EH (cell line): ENCODE measurements around the gene ALDH3A2.

Experiments used
- DNase-seq: peaks from one replicate; pipeline ENCODE4 v3.0.0-alpha.2; 2015; ENCODE audit warnings: low read depth

Gene ALDH3A2

DNA sequence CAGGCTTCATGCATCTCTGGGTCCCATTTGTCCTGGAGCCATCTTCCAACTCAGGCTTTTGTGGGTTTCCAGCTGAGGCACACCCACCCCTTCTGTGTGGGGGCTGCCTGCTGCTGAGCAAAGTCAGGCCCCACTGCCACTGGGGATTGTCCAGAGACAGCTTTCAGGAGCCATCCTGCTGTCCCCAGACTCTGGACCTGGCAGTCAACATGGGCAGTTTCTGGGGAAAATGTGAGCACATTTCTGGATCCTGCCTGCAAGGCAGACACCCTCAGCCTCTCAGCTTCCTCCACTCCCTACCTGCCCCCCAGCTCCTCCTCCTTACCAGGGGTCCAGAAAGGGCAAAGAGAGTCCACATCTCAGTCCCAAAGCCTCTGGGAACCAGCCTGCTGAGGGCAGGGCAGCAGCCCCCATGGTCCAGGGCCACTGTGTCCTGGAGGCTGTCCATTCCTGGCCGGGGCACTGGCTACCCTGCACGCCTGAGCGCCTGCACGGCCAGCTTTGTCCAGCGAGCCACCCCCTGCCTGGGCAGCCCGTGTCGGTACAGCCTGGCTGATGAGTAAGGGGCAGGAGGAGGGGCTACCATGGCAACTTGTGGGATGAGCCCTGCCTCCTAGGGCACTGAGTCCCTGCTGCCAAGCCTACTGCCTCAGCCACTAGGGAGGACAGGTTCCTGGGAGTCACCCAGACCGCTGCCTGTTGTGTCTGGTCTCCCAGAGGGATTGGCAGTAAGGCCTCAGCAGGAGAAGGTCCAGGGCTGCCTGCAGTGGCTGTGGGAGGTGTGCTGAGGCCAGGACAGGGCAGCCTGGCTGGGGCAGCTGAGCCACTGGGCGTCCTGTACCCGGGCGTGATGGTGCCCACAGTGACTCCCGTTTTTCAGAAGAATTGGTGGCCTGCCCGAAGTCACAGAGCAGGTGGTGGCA, 67.8 kb downstream of the ALDH3A2 start, which contains the start of gene SLC47A2:
Gene SLC47A2 (minus strand): TSS at position 477 of the 923 bp plus-strand sequence. CDS start 29 bp downstream, at position 448.
- DNase-seq, result peak; percentile 7

- DNase-seq, result no peak
Measured at GRCh38 chr17:19717031-19717360, 68.4 kb downstream of the ALDH3A2 start.

DNA sequence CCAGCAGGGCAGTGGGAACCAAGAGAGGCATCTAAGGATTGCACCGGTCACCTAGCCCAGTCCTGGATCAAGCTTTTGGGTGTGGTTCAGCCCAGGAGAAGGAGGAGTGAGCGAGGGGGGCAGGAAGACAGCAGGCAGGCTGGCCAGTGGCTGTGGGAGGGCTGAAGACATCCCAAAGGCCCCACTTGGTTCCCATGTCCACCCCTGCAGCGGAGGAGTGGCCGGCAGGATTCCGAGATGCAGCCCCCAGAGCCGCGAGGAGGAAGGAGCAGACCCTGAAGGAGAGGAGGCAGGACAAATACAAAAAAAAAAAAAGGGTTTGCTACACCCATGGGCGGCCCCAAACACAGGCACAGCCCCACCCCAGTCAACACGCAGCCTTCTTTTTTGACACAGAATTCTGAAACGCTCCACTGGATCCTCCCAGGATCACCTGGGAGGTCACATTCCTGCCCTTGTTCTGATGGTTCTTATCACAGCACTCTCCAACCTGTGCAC, 68.9 kb downstream of the ALDH3A2 start:
- no peak for DNase-seq

DNA sequence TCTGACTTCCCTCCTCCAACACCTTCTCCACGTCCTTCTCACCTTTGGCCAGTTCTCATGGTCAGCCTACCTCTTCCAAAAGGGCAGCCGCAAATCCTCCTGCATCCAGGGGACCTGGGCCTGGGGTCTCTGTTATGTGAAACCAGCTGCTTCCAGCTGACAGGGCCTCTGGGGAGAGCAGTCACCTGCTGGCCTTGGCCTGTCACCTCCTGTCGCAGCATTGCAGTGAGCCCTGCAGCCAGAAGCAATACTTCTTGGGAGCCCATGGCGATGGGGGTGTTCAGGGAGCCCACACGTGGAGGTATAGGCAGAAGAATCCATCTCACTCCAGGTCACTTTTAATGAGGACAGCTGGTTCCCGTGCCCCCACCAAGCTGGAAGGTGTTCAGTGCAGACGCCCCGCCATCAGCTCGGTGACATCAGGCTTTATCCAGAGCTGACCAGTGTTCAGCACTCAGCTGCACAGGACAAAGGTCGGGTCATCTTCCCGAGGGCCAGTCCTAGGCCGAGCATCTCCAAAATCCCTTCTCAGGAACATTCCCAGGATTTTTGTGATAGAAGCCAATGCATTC, 69.6 kb downstream of the ALDH3A2 start:
- no peak for DNase-seq

- no peak for DNase-seq
Measured at GRCh38 chr17:19718613-19719354, 70.2 kb downstream of the ALDH3A2 start.

DNA sequence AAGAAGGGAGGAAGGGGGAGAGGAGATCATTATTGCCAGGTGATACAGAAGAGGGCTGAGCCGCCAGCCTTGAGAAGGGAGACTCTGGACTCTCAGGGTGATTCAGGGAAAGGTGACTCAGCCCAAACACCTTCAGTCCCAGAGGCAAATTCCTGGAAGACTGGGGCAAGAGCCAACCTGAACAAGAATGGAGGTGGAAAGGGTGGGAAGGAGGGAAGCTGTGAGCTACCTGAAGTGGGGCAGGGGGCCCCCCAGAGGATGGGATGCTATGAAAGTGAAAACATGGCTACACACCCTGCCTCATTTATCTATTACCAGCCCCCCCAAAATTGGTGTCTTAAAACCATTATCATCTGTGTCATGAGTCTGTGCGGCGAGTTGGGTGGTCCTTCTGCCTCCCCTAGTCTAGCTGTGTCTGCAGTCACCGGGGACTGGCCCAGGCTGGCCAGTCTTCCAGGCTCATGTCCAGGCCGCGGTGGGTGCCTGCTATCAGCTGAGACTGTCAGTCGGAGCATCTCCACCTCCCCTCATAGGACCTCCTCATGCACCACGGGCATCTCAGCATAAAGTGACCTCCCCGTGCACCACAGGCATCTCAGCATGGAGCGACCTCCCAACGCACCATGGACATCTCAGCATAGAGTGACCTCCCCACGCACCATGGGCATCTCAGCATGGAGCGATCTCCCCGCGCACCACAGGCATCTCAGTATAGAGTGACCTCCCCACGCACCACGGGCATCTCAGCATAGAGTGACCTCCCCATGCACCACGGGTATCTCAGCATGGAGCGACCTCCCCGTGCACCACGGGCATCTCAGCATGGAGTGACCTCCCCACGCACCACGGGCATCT, 71.0 kb downstream of the ALDH3A2 start:
- DNase-seq, result no peak

- DNase-seq, result no peak
Measured at GRCh38 chr17:19720210-19720475, 71.6 kb downstream of the ALDH3A2 start.

DNA sequence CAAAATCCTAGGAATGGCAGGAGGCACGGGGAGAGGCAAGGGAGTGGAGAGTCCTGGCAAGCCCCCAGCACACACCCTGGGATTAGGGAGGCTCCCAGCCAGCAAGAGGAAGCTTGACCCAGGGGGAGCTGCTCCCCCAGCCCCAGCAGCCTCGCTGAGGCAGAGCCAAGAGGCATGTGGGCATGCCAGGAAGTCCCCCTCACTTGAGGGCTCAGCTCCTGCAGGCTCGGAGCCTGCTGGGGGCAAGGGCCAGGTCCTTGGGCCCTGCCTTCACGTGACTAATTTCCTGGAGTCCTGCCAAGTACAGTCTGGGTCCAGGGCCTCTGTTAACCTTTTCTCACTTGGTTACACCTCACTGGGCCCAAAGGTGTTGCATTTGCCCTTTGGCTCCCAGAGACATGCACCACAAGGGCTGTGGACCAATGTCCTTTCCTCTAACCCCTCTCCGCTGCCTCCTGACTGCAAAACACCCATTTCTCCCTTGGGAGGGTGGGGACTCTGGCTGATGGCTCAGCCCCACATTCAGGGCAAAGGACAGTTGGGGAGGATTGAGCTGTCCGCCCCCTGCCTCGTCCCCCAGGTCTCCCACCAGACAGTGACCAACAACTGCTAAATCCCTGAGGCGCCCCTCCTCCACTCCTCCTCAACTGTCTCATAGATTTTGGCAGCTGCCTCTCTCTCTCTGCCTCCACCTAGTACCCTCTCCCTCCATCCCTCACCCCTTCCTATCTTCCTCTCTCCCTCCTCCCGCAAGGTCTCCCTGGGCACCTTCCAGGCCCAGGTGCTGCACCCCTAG, 72.3 kb downstream of the ALDH3A2 start:
- DNase-seq, result no peak

DNA sequence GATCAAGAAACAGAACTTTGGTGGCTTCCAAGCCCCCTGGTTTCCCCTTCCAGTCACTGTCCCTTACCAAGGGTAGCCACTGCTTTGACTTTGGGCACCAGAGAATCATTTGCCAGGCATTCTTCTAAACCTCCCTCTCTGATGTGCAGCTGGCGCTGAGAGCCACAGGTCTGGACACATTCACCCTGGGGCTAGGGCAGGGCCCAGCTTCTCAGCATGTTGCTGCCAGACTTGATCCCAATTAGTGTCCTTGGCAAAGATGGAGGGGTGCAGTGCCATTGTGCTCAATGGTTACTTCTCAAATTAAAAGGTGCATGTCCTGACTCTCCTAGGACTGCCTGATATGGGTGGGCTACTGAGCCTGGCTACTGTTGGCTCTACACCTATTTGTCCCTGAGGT, 75.4 kb downstream of the ALDH3A2 start:
- no peak for DNase-seq

DNA sequence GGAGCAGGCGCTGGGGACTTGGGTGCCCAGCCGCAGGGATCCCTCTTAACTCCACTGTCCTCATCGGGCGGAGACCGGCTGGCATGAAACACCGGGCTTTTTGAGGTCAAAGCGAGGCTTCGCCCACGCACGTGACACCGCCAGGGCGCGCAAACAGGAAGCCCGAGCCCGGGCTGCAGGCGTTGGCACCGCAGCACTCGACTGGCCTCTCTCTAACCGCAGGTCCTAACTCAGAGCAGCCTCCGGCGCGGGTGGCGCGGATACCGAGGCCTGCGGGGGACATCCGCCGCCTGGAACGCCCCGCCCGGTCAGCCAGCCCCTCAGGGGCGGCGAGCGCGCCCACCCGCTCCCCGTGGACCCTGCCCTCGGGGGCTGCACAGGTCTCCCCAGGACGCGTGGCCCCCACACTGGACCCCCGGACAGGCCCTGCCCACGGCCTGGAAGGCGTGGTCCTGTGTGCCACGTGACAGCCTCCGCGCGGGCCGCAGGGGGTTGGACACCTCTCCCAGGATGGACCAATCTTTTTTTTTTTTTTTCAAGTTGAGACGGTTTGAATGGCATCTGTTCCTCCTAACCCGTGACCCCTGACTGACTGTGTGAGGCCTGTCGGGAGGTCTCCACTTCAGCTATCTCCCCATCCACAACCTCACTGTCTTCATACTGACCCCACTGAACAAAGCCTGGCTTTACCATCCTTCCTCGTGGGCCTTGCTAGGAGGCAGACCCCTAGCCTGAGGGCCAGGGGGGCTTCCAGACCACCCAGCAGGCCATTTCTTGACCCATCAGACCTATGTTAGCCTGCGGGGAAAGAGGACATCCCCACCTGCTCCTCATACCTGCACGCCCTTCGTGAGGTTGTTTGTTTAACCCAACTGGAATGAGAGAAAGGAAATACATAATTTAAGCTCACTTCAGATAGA, 76.2 kb downstream of the ALDH3A2 start:
- DNase-seq, result no peak

DNA sequence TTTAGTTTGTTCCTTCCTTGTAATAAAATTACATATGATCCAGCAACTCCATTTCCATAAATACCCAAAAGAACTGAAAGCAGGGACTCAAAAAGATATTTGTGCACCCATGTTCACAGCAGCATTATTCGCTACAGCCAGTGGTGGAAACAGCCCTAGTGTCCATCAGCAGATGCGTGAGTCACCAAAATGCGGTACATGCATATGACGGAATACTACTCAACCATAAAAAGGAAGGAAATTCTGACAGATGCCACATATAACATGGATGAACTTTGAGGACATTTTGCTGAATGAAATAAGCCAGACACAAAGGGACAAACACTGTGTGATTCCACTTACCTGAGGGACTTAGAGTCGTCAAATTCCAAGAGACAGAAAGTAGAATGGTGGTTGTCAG, 76.9 kb downstream of the ALDH3A2 start:
- DNase-seq, result no peak

GRCh38 chr17:19726631-19727376, 78.3 kb downstream of the ALDH3A2 start:
- no peak for DNase-seq
